DND-41 (cell line): ENCODE results near the gene OPHN1.

ENCODE experiments used
- CTCF ChIP-seq: IDR thresholded peaks from 2 replicates; pipeline ENCODE4 v1.5.1; 2012; ENCODE audit warnings: borderline replicate concordance, low read length, moderate library complexity, mild to moderate bottlenecking; ENCODE audit not compliant: poor library complexity, severe bottlenecking; ENCODE audit errors: extremely low read depth
- EZH2 ChIP-seq: IDR thresholded peaks from 3 replicates; pipeline ENCODE4 v1.6.1; 2012; ENCODE audit warnings: borderline replicate concordance, low read depth, mild to moderate bottlenecking, moderate library complexity, low read length, inconsistent platforms; ENCODE audit not compliant: severe bottlenecking

DNA sequence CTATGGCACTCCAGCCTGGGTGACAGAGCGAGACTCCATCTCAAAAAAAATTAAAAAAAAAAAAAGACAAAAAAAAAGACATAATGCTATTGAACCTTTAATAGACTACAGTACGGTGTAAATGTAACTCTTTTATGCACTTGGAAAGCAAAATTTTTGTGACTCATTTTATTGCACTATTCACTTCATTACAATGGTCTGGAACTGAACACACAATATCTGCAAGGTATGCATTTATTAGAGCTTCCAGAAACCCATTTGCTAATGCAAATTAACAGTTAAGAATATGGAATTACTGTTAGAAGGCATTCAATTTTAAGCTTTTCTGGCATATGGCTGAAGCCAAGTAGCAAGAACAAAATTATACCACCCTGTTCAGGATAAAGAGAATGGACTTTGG lies 176.3 kb downstream of the OPHN1 start:
- no peak for TF ChIP-seq CTCF
- no peak for TF ChIP-seq EZH2
